Hepatocyte (in vitro differentiated cells): ENCODE measurements around the gene CHSY1. TPM values are rescaled to one million over a fixed set of nuclear protein-coding genes. Genes with fewer than 3 reads are reported as not detected.

Source experiments
- DNase-seq: peaks from one replicate; pipeline ENCODE4 v3.0.0-alpha.2; 2016; ENCODE audit warnings: low spot score
- H2AFZ ChIP-seq: fragments of 200-600 bp; sonication (generic); 2 replicates; pipeline ENCODE4 v1.6.0; 2016; ENCODE audit warnings: antibody characterized with exemption, mild to moderate bottlenecking
- H3K27ac ChIP-seq: fragments of 200-600 bp; sonication (generic); 2 replicates; pipeline ENCODE4 v1.5.1; 2016; ENCODE audit warnings: mild to moderate bottlenecking
- H3K27me3 ChIP-seq: fragments of 200-600 bp; sonication (generic); 2 replicates; pipeline ENCODE4 v1.6.1; 2016
- H3K36me3 ChIP-seq: fragments of 200-600 bp; sonication (generic); replicated peaks from 2 replicates; pipeline ENCODE4 v1.5.1; 2016; ENCODE audit warnings: low read depth; ENCODE audit not compliant: insufficient read depth
- H3K4me1 ChIP-seq: fragments of 200-600 bp; sonication (generic); 2 replicates; pipeline ENCODE4 v1.5.1; 2016; ENCODE audit warnings: mild to moderate bottlenecking, moderate library complexity; ENCODE audit not compliant: insufficient read depth
- H3K4me2 ChIP-seq: fragments of 200-600 bp; sonication (generic); 2 replicates; pipeline ENCODE4 v1.6.0; 2016
- H3K4me3 ChIP-seq: fragments of 200-600 bp; sonication (generic); 2 replicates; pipeline ENCODE4 v1.5.1; 2016; ENCODE audit warnings: mild to moderate bottlenecking
- H3K79me2 ChIP-seq: fragments of 200-600 bp; sonication (generic); 2 replicates; pipeline ENCODE4 v1.6.0; 2017; ENCODE audit warnings: mild to moderate bottlenecking
- H3K9me2 ChIP-seq: fragments of 200-600 bp; sonication (generic); replicated peaks from 2 replicates; pipeline ENCODE4 v1.6.0; 2017; ENCODE audit warnings: mild to moderate bottlenecking; ENCODE audit not compliant: insufficient read depth
- H3K9me3 ChIP-seq: fragments of 200-600 bp; sonication (generic); 2 replicates; pipeline ENCODE4 v1.5.1; 2016; ENCODE audit warnings: low read depth, mild to moderate bottlenecking
- H4K20me1 ChIP-seq: fragments of 200-600 bp; sonication (generic); 2 replicates; pipeline ENCODE4 v1.6.0; 2016; ENCODE audit warnings: mild to moderate bottlenecking; ENCODE audit not compliant: insufficient read depth, poor library complexity, severe bottlenecking
- CTCF ChIP-seq: fragments of 200-600 bp; sonication (generic); IDR thresholded peaks from 2 replicates; pipeline ENCODE4 v1.5.1; 2016; ENCODE audit warnings: antibody characterized with exemption, mild to moderate bottlenecking; ENCODE audit not compliant: poor library complexity
- EZH2 ChIP-seq: fragments of 200-600 bp; sonication (generic); IDR thresholded peaks from 2 replicates; pipeline ENCODE4 v1.6.1; 2016; ENCODE audit warnings: antibody characterized with exemption, mild to moderate bottlenecking, borderline replicate concordance
- EZH2phosphoT487 ChIP-seq: fragments of 200-600 bp; sonication (generic); IDR thresholded peaks from one replicate; pipeline ENCODE4 v1.6.1; 2018; ENCODE audit warnings: antibody characterized with exemption, mild to moderate bottlenecking, low read depth, moderate library complexity; ENCODE audit not compliant: unreplicated experiment, severe bottlenecking
- WGBS: methylation state at CpG from one replicate; pipeline ENCODE4 v1.1.6; 2016; ENCODE audit warnings: low lambda C conversion rate; ENCODE audit errors: missing lambda C conversion rate; 5-methylcytosine and 5-hydroxymethylcytosine counted together
- polyA plus RNA-seq: library from polyadenylated mRNA; unstranded; fragments of >200 nt; fragmentation: Nextera tagmentation; extraction: Ambion mirVana; gene quantifications from 2 replicates; pipeline ENCODE4 v1.2.1, GENCODE V29; 2016
- total RNA-seq: library from RNA; depleted of rRNA; stranded (reverse); fragments of >200 nt; gene quantifications from 2 replicates; pipeline ENCODE4 v1.2.3, GENCODE V29; 2014

The CHSY1 gene
- total and polyA plus RNA-seq, 2 experiments from 2014 or later, result 22.5 to 27.8 TPM

GRCh38 chr15:101213147-101213546 is 38.7 kb downstream of the CHSY1 start:
- H3K4me2 ChIP-seq, result no peak overlapping the region
- no peaks in the 10 kb centered on the region for H3K36me3 ChIP-seq
- WGBS, result 80% methylated on average over 3 of the region's 3 CpGs
- no peak for DNase-seq
- no peaks in the 10 kb centered on the region for H3K4me1 ChIP-seq
- no peaks in the 10 kb centered on the region for H3K27me3 ChIP-seq
- H4K20me1 ChIP-seq, result peaks cover 18% of the 10 kb centered on the region
- peaks cover 97% of the 10 kb centered on the region for H3K79me2 ChIP-seq
- H3K9me2 ChIP-seq, result no peaks in the 10 kb centered on the region
- no peaks in the 10 kb centered on the region for H3K9me3 ChIP-seq
- no peak overlapping the region for H3K27ac ChIP-seq
- H3K4me3 ChIP-seq, result no peak overlapping the region
- no peak overlapping the region for H2AFZ ChIP-seq
- TF ChIP-seq EZH2, result no peak
- TF ChIP-seq CTCF, result no peak
- TF ChIP-seq EZH2phosphoT487, result no peak

DNA sequence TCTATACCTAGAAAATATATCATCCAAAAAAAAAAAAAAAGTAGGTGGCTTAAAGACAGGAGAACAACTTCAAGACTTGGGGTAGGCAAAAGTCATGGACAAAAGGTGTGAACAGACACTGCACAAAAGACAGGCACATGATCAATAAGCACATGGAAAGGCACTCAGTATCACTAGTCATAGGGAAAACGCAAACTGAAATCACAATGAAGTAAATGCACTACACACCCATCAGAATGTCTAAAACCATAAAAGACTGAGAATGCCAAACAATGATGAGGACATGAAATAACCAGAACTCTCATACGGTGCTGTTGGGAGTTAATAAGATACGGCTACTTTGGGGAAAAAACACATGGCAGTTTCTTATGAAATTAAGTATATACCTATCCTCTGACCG is 40.0 kb downstream of the CHSY1 start:
- no peak overlapping the region for H3K4me3 ChIP-seq
- 79% methylated on average over 4 of the region's 4 CpGs for WGBS
- no peaks in the 10 kb centered on the region for H3K9me3 ChIP-seq
- no peak for DNase-seq
- H4K20me1 ChIP-seq, result peaks cover 17% of the 10 kb centered on the region
- TF ChIP-seq CTCF, result no peak
- no peak for TF ChIP-seq EZH2
- no peak for TF ChIP-seq EZH2phosphoT487
- H3K4me1 ChIP-seq, result no peaks in the 10 kb centered on the region
- H3K4me2 ChIP-seq, result no peak overlapping the region
- no peak overlapping the region for H2AFZ ChIP-seq
- H3K9me2 ChIP-seq, result no peaks in the 10 kb centered on the region
- H3K36me3 ChIP-seq, result no peaks in the 10 kb centered on the region
- H3K27me3 ChIP-seq, result no peaks in the 10 kb centered on the region
- H3K27ac ChIP-seq, result no peak overlapping the region
- H3K79me2 ChIP-seq, result peaks cover 97% of the 10 kb centered on the region

- TF ChIP-seq EZH2, result no peak
- TF ChIP-seq EZH2phosphoT487, result no peak
- TF ChIP-seq CTCF, result no peak
- Histone ChIP-seq H3K27me3 (no peaks in the 10 kb centered on the region), H3K9me3 (no peaks in the 10 kb centered on the region), H3K27ac (no peak overlapping the region), H3K4me2 (no peak overlapping the region), H3K4me3 (no peak overlapping the region), H2AFZ (no peak overlapping the region), H3K79me2 (peaks cover 97% of the 10 kb centered on the region), H3K36me3 (no peaks in the 10 kb centered on the region), H3K4me1 (no peaks in the 10 kb centered on the region), H3K9me2 (no peaks in the 10 kb centered on the region), H4K20me1 (peaks cover 12% of the 10 kb centered on the region)
- DNase-seq, result no peak
- WGBS, result 79% methylated on average over 2 of the region's 2 CpGs
Measured at GRCh38 chr15:101210466-101210865, 41.4 kb downstream of the CHSY1 start.

DNA sequence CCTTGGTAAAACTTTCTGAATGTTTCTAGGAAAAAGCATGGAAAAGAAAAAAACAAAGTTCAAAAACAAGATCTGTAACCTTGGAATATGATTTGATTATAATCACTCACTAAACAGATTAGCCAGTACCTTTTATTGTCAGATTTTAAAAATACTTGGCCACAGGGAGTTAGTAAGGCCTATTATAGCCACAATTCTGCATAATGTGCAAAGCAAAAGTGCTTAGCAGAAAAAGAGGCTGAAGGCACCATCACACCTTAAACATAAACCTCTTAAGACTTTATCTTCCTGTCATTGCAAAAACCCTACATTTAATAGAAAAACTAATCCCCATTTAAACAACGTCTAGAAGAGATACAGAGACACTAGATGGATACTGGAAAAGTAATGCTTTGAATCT is 41.8 kb downstream of the CHSY1 start:
- H3K27ac ChIP-seq, result no peak overlapping the region
- H3K4me1 ChIP-seq, result no peaks in the 10 kb centered on the region

More for the DNA sequence above, 41.8 kb downstream of the CHSY1 start:
- no peak overlapping the region for H3K4me3 ChIP-seq
- no peaks in the 10 kb centered on the region for H3K36me3 ChIP-seq
- no peak overlapping the region for H2AFZ ChIP-seq
- H3K79me2 ChIP-seq, result peaks cover 97% of the 10 kb centered on the region
- H3K4me2 ChIP-seq, result no peak overlapping the region
- H3K27me3 ChIP-seq, result no peaks in the 10 kb centered on the region
- no peak for TF ChIP-seq EZH2phosphoT487
- TF ChIP-seq CTCF, result no peak
- TF ChIP-seq EZH2, result no peak
- no peaks in the 10 kb centered on the region for H3K9me3 ChIP-seq
- peaks cover 16% of the 10 kb centered on the region for H4K20me1 ChIP-seq
- no peaks in the 10 kb centered on the region for H3K9me2 ChIP-seq
- DNase-seq, result no peak
- WGBS, result 41% methylated on average over 1 of the region's 1 CpG
